ENCODE data around the gene SMIM13.
"Not testable (repeated sequence)": the region's sequence is repeated elsewhere in the genome, so short reads cannot be mapped to it uniquely, and the experiment has no call there.

Gene SMIM13

DNA sequence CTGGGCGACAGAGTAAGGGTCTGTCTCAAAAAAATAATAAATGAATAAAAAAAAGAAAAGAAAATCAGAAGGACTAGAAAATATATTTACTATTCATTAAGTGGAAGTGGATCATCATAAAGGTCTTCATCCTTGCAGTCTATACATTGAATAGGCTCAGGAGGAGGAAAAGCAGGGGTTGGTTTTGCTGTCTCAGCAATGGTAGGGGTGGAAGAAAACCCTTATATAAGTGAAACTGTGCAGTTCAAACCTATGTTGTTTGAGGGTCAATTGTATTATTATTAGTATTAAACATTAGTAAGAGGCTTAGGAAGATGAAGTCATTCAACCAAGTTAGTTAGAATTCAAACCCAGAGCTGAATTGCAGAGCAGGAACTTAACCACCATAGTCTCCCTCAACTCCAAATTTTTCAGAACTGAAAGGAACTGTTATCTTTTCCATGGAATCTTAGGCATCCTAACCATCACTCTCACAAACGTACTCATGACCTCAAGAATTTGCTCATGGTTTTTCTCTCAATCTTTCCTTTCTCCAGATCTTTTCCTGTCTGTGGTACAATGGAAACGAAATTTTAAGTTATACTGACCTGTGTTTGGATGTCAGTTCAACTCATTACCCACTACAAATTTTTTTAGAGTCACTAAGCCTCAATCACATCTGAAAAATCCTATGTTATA, 7.7 kb upstream of the SMIM13 start:
- FAIRE-seq: no peak

DNA sequence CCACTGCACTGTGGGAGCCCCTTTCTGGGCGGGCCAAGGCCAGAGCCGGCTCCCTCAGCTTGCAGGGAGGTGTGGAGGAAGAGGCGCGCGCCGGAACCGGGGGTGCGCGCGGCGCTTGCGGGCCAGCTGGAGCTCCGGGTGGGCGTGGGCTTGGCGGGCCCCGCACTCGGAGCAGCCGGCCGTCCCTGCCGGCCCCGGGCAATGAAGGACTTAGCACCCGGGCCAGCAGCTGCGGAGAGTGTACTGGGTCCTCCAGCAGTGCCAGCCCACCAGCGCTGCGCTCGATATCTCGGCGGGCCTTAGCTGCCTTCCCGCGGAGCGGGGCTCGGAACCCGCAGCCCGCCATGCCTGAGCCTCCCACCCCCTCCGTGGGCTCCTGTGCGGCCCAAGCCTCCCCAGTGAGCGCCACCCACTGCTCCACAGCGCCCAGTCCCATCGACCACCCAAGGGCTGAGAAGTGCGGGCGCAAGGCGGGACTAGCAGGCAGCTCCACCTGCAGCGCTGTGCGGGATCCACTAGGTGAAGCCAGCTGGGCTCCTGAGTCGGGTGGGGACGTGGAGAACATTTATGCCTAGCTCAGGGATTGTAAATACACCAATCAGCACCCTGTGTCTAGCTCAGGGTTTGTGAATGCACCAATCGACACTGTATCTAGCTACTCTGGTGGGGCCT, 6.4 kb upstream of the SMIM13 start:
- not testable (repeated sequence) for FAIRE-seq

DNA sequence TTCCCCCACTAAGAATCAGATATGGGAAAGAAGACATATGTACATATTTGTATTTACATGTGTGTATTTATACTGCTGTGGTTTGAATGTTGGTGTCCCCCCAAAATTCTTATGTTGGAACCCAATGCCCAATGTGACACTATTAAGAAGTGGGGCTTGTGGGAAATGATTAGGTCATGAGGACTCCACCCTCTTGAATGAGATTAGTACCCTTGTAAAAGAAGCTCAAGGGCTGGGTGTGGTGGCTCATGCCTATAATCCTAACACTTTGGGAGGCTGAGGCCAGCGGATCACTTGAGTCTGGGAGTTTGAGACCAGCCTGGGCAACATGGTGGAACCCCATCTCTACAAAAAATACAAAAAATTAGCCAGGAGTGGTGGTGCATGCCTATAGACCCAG, 3.9 kb upstream of the SMIM13 start:
- no peak for FAIRE-seq

DNA sequence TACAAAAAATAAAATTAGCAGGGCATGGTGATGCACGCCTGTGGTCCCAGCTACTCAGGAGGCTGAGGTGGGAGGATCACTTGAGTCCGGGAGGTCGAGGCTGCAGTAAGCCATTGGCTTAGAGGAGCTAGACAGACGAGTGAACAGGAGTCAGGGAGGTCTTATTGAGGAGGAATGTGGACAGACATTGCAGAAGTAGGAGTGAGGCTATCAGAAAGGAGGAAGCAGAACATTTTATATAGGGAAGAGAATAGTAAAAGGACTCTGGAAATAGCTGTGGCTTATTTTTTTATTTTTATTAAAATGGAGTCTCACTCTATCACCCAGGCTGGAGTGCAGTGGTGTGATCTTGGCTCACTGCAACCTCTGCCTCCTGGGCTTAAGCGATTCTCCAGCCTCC, 2.5 kb upstream of the SMIM13 start:
- not testable (repeated sequence) for FAIRE-seq

DNA sequence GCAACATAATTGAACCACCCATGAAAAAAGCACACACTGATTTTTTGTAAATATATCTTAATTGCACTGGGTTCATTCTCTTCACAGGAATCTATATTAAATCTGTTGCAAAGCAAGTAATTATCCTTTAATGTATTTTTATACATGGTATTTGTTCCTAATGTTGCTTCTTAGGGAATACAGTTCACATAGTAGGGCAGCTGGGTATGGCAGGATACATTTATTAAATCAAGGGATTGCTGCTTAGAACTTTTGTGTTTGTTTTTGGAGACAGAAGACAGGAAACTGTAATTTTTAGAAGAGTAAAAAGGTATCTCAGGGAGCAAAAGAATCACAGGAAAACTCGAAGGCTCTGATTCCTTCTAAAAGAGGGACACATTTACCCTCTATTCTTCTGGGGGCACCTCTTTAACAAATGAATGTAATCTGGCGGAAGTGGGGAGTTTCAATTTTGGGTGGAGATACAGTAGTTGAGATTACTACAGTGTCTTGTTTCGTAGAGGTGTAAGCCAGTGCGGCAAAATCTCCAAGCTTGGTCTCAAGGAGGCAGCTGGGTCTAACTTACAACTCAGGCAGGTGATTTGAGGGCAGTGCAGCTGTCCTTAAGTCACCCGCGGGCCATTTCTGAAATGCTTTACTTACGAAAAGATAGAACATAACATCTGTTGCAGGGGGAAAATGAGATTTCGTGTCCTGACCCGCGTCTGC, 812 bp upstream of the SMIM13 start:
- no peak for FAIRE-seq

DNA sequence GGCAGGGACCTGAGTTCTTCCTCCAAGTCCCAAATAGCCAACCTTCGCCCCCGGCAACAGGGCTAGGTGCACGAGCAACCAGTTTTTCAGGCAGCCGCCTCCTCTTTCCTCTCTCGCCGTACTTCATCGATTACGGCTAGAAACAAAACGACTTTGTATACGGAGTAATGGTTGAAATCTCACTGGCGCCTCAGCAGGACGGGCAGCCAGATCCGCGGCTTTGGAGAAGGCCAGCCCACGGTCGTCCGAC, 333 bp upstream of the SMIM13 start:
- no peak for FAIRE-seq

DNA sequence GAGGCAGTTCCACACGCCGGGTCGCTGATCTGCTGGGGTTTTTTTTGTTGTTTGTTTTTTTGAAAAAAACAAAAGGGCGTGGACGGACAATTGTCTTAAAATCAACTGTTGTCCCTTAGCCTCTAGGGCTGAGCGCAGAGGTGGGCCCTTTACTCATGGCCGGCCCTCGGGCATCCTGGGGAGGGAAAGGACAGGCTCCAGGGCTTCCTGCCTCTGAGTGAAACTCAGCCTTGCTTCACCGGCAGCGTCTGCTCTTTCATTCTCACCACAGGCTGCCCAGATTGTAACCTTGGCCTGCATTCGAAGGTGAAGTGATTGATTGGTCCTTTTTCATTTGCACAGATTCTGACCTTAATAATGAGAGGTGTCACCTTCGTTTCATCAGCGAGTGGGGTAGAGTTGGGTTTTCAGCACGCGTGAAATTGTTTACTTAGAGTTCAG, 797 bp downstream of the SMIM13 start:
- no peak for FAIRE-seq

DNA sequence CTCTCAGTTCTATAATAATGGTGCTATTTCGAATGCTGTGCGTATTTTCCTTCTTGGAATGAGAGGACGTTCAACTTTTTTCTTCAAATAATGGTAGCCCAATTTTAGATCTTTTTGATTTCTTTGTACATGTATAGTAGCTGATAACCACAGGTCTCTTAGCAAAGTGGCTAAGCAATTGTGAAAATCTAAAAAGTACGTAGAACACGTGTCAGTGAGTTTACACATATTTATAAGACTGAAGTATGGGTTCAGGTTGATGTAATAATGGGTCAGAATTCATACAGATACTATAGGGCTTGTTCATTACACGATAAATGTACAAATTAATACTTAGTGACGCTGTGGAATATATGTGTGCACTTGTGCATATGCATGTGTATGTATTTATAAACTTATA, 1.3 kb downstream of the SMIM13 start:
- FAIRE-seq: no peak

DNA sequence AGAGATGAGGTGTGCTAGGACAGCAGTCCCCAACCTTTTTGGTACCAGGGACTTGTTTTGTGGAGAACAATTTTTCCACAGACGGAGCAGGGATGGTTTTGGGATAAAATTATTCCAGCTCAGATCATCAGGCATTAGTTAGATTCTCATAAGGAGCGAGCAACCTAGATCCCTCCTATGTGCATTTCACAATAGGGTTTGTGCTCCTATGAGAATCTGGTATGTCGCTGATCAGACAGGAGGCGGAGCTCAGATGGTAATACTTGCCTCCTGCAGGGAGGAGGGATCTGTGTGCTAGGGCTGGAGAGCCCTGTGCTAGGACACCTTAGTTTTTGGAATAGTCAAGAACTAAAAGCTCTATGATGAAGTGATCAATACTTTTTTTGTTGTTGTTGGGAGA, 2.5 kb downstream of the SMIM13 start:
- FAIRE-seq: no peak

DNA sequence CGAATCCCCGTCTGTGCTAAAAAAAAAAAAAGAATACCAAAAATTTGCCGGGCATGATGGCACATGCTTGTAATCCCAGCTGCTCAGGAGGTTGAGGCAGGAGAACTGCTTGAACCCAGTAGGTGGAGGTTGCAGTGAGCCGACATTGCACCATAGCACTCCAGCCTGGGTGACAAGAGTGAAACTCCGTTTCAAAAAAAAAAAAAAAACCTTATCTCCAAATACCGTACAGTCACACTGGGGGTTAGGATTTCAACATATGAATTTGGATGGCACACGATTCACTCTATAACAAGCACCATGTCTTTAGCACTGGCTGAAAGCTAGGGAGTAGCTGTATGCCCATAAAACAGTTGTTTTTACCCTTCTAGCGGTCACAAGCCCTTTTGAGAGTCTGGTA, 3.8 kb downstream of the SMIM13 start:
- FAIRE-seq: no peak

DNA sequence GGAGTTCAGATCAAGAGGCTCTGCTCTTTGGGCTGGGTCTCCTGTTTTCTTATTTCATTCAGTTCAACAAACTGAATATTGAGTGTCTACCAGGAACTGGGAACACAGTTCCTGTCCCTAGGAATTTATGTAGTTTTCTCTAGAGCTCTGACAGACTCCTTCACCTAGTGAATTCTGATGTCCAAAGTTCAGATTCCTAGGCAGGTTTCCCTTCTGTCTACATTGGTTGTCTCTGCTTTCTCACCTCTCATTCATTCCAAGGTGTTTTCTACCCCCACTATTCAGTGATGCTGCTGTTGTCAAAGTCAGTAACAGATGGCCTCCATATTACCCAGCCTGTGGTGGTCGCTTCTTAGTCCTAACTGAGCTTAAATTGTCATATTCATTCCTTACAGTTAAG, 4.4 kb downstream of the SMIM13 start:
- no peak for FAIRE-seq

DNA sequence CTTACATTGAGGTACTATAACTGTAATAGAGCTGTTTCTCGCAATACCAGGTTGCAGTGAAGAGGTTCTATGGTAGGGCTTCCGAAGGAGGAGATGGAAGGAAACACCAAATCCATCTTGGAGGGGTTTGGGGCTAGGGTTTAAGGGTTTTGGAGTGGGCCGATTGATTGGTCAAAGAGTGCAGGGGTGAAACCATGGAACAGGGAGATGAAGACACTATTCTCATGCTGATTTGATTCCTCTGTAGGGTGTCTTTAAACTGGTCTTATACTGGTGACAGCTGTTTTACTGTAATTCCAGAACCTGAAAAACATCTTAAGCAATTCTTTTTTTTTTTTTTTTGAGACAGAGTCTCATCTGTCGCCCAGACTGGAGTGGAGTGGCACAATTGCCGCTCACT, 7.8 kb downstream of the SMIM13 start:
- FAIRE-seq: no peak

DNA sequence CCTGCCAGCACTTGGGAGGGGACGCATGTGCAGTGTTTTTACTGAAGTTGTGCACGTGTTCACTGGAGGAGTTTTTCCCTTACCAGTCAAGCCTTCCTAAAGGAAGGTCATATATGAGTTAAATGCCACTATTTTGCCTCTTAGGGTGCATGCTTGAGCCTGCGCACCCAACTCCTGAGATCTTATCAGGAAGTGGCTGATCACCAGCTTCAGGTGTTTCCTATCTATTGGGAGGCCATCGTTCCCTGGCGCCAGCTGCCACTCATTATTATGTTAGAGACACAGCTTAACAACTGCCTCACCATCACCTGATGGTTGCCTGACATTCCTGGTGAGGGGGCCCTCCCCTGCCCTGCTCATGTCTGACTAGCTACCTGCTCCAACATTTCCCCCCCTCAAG, 9.4 kb downstream of the SMIM13 start:
- no peak for FAIRE-seq

DNA sequence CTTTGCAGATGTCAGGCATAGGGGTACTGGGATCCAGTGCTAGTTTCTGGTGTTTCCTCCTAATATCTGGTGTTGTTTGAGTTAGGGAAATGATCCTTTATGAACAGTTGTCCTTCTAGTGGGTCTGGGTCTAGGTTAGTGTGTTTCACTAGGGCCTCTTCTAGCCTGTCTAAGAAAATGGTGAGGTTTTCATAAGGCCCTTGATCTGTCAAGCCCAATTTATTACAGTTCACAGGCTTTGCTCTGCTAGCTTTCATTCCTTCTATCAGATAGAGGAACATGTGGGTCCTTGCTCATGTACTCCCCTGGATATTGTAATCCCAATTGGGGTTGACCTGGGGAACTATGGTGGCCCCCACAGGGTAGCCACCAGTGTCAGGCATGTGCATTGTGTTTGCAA, 15.1 kb downstream of the SMIM13 start:
- FAIRE-seq: no peak

DNA sequence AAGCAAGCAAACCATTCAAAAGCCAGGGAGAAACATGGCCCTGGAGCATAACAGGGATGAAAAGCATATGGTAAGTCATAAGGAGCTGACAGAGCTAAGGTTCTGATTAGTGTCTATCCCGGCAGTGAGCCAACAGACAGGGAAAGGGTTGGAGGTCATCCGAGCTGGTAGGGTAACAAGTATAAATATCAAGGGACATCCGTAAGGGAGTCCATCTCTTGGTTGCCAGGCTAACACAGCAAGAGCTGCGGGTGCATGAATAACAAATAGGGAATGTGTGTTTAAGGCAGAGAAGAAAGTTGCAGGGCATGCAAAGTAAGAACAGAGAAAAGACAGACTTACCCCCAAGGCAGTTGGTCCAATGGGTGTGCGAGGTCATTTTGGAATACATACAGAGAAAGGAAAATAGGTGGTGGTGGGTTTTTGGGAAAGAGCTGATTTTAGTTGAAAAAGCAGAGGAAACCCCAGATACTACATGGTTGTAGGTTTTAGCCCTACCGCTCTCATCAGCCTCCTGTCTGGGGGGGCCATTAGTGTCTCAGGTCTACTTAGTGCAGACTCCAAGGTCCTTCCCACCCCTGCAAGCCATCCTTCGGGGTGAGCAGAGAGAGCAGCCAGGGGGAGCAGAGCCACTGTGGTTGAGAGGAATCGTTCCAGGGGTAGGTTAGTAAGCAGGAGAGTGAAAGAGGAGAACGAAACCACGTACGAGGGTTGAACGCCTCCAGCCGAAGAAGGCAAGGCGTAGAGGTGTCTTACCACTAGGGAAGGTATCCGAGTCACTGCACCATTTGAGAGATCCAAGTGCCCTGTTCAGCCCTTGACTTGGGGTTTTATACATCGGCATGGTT, 17.5 kb downstream of the SMIM13 start, which contains the start of gene ERVFRD-1:
Gene ERVFRD-1, minus strand, starts transcription at position 805 of the 848 bp plus-strand sequence. CDS start 6,415 bp downstream, outside the sequence.
- FAIRE-seq: no peak

DNA sequence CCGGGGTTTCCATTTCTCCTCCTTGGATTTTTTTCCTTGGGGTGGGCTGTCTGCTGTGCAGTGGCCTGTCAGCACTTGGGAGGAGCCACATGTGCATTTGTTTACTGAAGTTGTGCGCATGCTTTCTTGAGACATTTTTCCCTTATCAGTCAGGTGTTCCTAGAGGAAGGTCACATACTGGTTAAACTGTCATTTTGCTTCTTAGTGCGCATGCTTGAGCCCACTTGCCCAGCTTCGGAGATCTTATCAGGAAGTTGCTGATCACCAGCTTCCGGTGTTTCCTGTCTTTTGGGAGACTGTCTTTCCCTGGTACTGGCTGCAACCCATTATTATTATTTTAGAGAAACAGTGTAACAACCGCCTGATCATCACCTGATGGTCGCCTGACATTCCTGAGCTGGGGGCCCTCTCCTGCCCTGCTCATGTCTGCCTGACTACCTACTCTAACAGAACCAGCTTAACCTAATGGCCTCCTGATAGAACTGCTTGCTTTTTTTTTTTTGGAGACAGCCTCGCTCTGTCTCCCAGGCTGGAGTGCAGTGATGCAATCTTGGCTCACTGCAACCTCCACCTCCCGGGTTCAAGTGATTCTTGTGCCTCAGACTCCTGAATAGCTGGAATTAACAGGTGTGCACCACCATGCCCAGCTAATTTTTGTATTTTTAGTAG, 18.3 kb downstream of the SMIM13 start:
- FAIRE-seq: no peak

DNA sequence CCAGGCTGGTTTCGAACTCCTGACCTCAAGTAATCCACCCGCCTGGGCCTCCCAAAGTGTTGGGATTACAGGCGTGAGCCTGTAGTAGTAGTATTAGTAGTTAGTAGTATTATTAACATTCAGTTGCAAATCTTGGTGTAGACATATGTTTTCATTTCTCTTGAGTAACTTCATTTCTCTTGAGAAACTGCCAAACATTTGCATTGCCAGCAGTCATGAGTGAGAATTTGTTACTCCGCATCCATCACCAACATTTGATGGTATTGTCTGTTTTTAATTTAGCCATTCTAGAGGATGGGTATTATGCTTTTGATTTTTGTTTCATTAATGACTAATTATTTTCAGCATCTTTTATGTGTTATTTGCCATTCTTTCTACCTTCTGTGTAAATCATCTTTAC, 19.4 kb downstream of the SMIM13 start:
- no peak for FAIRE-seq

DNA sequence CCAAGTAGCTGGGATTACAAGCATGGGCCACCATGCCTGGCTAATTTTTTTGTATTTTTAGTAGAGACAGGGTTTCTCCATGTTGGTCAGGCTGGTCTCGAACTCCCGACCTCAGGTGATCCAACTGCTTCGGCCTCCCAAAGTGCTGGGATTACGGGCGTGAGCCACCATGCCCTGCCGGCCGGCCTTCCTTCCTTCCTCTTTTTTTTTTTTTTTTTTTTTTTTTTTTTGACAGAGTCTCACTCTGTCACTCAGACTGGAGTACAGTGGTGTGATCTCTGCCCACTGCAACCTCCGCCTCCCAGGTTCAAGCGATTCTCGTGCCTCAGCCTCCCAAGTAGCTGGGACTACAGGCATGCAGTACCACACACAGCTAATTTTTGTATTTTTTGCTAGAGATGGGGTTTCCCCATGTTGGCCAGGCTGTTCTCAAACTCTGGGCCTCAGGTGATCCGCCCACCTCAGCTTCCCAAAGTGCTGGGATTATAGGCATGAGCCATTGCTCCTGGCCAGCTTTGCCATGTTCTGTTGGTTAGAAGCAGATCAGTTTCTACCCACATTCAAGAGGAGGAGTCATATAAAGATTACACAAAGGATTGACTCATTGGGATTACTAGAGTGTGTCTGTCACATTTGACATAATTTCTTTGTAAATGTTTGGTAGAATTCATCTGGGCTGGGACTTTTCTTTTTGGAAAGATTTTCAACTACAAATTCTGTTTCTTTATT, 22.3 kb downstream of the SMIM13 start:
- FAIRE-seq: not testable (repeated sequence)

DNA sequence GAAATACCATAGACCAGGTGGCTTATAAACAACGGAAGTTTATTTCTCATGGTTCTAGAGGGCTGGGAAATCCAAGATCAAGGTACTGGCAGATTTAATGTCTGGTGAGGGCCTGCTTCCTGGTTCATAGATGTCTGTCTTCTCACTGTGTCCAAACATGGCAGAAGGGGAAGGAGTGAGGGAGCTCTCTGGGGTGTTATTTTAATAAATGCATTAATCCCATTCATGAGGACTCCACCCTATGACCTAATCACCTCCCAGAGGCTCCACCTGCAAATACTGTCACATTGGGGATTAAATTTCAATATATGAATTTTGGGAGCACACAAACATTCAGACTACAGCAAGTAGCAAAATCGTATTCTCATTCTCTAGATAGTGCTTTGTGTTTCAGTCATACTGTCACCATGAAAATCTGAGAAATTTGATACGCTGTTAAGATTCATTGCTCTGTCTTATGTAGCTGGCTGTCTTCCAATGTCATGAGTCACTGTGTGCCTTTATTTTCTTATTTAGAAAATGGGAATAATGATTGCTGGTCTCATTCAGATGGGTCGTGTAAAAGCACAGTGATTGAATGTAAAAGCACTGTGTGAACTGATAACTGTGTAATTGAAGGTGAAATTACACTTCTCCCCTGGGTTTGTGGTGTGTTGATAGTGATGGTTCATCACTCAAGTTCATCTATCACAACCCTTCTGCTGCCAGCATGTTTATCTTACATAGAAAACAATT, 26.8 kb downstream of the SMIM13 start:
- FAIRE-seq: no peak

DNA sequence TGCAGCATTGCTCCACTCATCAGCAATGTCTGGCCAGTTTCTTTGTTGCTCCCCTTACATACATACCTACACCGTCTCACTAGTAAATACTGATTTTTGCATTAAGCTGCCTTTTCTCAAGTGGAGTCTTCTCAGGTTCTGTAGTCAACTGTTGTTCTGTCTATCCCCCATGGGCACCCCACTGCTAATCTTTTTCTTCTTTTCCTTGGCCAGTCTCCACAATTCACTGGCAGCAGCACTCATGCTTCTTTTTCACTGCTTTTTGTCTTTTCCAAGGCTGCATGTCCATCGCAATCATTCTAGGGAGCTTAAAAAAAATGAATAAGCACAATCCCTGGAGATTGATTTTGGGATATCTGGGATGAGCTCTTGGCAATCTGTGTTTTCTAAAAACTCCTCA, 28.2 kb downstream of the SMIM13 start:
- no peak for FAIRE-seq

DNA sequence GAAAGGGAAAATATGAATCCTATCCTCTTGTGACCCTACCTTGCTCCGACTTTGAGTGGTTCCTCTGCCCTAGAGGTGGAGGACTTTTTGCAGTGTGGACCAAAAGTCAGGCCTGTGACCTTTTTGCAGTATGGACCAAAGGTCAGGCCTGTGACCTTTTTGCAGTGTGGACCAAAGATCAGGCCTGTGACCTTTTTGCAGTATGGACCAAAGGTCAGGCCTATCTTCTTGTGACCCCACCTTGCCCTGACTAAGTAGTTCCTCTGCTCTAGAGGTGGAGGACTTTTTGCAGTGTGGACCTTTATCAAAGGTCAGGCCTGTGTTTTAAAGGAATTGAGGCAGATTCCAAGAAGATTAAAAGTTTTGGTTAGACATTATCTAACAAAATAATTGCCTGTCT, 28.7 kb downstream of the SMIM13 start:
- no peak for FAIRE-seq

Data from islet of Langerhans (tissue), 1 donor.